ENCODE results near the gene TDRD1. TPM values are rescaled to one million over a fixed set of nuclear protein-coding genes. Genes with fewer than 3 reads are reported as not detected.

The TDRD1 gene
- total RNA-seq, 1 donor from 2014 or later, result 0.53 TPM

DNA sequence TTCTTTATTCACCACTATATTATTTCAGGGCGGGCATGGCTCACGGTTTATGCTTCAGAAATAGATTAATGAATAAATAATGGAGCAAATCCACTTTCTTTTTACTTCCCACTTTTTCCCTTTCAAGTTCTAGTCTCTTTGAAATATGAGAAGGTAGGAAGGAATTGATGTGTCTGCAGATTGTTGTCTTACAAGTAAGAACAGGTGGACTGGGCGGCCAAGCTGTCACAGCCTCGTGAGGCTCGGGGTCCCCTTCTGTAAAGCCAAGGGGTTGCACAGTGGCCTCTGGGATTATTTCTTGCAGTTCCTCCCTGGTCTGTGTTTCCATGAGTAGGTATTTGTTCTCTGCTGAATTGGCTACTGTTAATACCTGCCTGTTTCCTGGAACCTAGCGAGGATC, 71.1 kb downstream of the TDRD1 start:
- no peak for DNase-seq (ENCODE audit: low spot score in 2 of 2)
- no peaks in the 10 kb centered on the region for H3K27me3 ChIP-seq
- intact Hi-C loops (cut with DNase I), result no loop called here
- no peaks in the 10 kb centered on the region for H3K36me3 ChIP-seq
- no peaks in the 10 kb centered on the region for H3K4me1 ChIP-seq
- no peak overlapping the region for H3K4me3 ChIP-seq
- no peaks in the 10 kb centered on the region for H3K9me3 ChIP-seq
- H3K27ac ChIP-seq, result no peak overlapping the region
- TF ChIP-seq, protein P1, sequence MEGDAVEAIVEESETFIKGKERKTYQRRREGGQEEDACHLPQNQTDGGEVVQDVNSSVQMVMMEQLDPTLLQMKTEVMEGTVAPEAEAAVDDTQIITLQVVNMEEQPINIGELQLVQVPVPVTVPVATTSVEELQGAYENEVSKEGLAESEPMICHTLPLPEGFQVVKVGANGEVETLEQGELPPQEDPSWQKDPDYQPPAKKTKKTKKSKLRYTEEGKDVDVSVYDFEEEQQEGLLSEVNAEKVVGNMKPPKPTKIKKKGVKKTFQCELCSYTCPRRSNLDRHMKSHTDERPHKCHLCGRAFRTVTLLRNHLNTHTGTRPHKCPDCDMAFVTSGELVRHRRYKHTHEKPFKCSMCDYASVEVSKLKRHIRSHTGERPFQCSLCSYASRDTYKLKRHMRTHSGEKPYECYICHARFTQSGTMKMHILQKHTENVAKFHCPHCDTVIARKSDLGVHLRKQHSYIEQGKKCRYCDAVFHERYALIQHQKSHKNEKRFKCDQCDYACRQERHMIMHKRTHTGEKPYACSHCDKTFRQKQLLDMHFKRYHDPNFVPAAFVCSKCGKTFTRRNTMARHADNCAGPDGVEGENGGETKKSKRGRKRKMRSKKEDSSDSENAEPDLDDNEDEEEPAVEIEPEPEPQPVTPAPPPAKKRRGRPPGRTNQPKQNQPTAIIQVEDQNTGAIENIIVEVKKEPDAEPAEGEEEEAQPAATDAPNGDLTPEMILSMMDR (IDR thresholded peaks at IDR 0.05), result no peak

DNA sequence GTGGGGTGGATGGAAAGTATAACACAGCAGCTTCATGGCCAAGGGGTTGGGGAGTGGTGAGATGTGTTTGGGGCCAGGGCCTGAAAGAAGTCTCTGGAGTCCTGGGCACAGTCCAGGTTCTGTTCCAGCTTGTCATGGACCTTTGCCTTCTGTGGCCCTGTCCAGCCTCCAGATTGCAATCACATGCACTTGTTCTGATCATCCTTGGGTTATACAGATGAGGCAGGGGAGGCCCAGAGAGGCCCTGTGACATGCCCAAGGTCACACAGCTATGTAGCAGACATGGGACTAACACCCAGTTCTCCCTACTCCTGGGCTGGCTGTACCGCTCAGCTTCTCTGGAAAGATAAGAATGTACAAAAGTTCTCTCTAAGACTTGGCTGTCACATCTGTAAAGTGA, 71.6 kb downstream of the TDRD1 start:
- Histone ChIP-seq H3K27me3 (no peaks in the 10 kb centered on the region), H3K36me3 (no peaks in the 10 kb centered on the region), H3K4me3 (no peak overlapping the region), H3K4me1 (no peaks in the 10 kb centered on the region), H3K27ac (no peak overlapping the region), H3K9me3 (no peaks in the 10 kb centered on the region)
- TF ChIP-seq, protein P1 (IDR thresholded peaks at IDR 0.05), result no peak
- intact Hi-C loops (cut with DNase I), result no loop called here
- peak in 1 of 2 donors; percentile 22 for DNase-seq (ENCODE audit: low spot score in 2 of 2)

DNA sequence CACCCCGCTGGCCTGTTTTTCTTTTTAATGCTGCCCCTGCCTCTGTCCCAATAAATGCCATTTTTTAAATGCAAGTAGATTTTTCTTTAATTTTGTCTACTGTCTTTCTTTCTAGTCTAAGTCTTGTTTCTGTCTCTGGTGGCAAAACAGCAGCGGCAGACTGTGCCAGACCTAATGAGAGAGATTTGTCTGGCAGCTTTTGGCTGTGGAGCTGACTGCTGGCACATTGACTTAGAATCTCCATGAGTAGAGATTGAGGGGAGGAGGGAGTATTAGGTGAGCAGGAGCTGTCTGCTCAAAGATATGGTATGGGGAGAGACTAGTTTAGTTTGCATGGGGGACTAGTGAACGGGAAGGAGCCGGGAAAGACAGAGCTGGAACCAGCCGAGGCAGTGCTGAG, 72.9 kb downstream of the TDRD1 start:
- no peaks in the 10 kb centered on the region for H3K36me3 ChIP-seq
- DNase-seq (ENCODE audit: low spot score in 2 of 2), result no peak
- H3K4me3 ChIP-seq, result no peak overlapping the region
- H3K4me1 ChIP-seq, result no peaks in the 10 kb centered on the region
- TF ChIP-seq, protein P1 (IDR thresholded peaks at IDR 0.05), result no peak
- H3K27ac ChIP-seq, result no peak overlapping the region
- intact Hi-C loops (cut with DNase I), result no loop called here
- H3K27me3 ChIP-seq, result no peaks in the 10 kb centered on the region
- no peaks in the 10 kb centered on the region for H3K9me3 ChIP-seq

DNA sequence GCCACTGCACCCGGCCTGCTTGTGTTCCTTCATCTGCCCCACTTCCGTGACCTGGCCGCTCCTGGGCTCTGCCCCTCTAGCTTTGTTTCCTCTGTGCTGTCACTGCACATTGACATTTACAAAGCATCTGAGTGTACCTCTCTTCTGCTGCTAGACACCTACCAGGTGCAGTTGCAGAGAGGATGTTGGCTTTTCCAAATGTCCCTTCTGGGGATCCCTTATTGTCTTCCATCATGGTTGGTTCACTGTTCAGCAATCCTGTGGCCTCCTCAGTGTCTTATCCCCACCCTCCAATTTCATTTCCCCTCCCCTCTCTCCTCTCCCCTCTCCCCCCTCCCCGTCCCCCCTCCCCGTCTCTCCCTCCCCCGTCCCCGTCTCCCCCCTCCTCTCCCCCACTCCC, 73.7 kb downstream of the TDRD1 start:
- intact Hi-C loops (cut with DNase I), result no loop called here
- Histone ChIP-seq H3K4me3 (no peak overlapping the region), H3K27me3 (no peaks in the 10 kb centered on the region), H3K27ac (no peak overlapping the region), H3K9me3 (no peaks in the 10 kb centered on the region), H3K36me3 (no peaks in the 10 kb centered on the region), H3K4me1 (no peaks in the 10 kb centered on the region)
- no peak for DNase-seq (ENCODE audit: low spot score in 2 of 2)
- TF ChIP-seq, protein P1 (IDR thresholded peaks at IDR 0.05), result no peak

DNA sequence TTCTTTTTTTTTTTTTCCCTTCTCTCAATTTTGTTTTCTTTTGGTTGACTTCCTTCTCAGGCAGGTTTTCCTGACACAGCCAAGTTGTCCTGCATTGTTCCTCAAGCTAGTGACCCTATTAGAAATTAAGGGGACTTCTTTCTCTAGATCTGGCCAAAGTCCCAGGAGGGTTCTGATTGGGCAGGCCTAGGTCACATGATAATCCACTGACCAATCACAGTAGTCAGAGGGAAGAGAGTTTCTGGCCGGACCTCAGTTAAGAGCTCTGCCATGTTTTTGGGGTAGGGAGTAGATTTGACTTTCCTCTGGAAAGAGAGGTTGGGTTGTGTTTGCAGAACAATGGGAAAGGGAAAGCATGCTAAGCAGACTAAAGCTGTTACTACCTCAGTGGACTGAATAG, 76.1 kb downstream of the TDRD1 start:
- Histone ChIP-seq H3K4me3 (no peak overlapping the region), H3K9me3 (no peaks in the 10 kb centered on the region), H3K27ac (no peak overlapping the region), H3K27me3 (no peaks in the 10 kb centered on the region), H3K4me1 (no peaks in the 10 kb centered on the region), H3K36me3 (no peaks in the 10 kb centered on the region)
- intact Hi-C loops (cut with DNase I), result no loop called here
- TF ChIP-seq, protein P1 (IDR thresholded peaks at IDR 0.05), result no peak
- DNase-seq (ENCODE audit: low spot score in 2 of 2), result no peak
